HK-2 (cell line): ENCODE data around the gene PIAS4.

Source experiments
- DNase-seq: peaks from one replicate; pipeline ENCODE4 v3.0.0-alpha.2; 2018; ENCODE audit not compliant: unreplicated experiment

Gene PIAS4

GRCh38 chr19:4023600-4024398, 16.3 kb downstream of the PIAS4 start:
- DNase-seq, result no peak

- no peak for DNase-seq
These were observed 17.8 kb downstream of the PIAS4 start for GRCh38 chr19:4025317-4025716.

GRCh38 chr19:4027146-4027545, 19.6 kb downstream of the PIAS4 start:
- no peak for DNase-seq

- no peak for DNase-seq
These were observed 21.1 kb downstream of the PIAS4 start for GRCh38 chr19:4028334-4029246.

GRCh38 chr19:4029247-4029614, 21.7 kb downstream of the PIAS4 start:
- DNase-seq, result no peak

GRCh38 chr19:4030552-4030951, 23.0 kb downstream of the PIAS4 start:
- DNase-seq, result no peak

GRCh38 chr19:4030981-4031380, 23.4 kb downstream of the PIAS4 start:
- no peak for DNase-seq

- DNase-seq, result no peak
These were observed 23.9 kb downstream of the PIAS4 start for GRCh38 chr19:4031420-4031819.

GRCh38 chr19:4032436-4032835, 24.9 kb downstream of the PIAS4 start:
- no peak for DNase-seq

- no peak for DNase-seq
These were observed 25.8 kb downstream of the PIAS4 start for GRCh38 chr19:4033028-4033956.

GRCh38 chr19:4034048-4035017, 26.8 kb downstream of the PIAS4 start:
- DNase-seq, result no peak

GRCh38 chr19:4035018-4035566, 27.6 kb downstream of the PIAS4 start:
- DNase-seq, result no peak

GRCh38 chr19:4035582-4035981, 28.0 kb downstream of the PIAS4 start:
- no peak for DNase-seq

GRCh38 chr19:4036576-4037300, 29.2 kb downstream of the PIAS4 start:
- DNase-seq, result no peak

- no peak for DNase-seq
These were observed 29.9 kb downstream of the PIAS4 start for GRCh38 chr19:4037301-4037949.

GRCh38 chr19:4038057-4038456, 30.5 kb downstream of the PIAS4 start:
- DNase-seq, result no peak

- no peak for DNase-seq
These were observed 31.3 kb downstream of the PIAS4 start for GRCh38 chr19:4038661-4039423.

GRCh38 chr19:4042064-4042730, 34.7 kb downstream of the PIAS4 start:
- no peak for DNase-seq
